ENCODE data around the gene TSC2.

- TF ChIP-seq POLR2A (IDR thresholded peaks at IDR 0.05) (no peak), CTCF (IDR thresholded peaks at IDR 0.05) (no peak)
These were observed 7.6 kb upstream of the TSC2 start for GRCh38 chr16:2040041-2040786.
